OCI-LY3 (cell line): ENCODE measurements around the gene ACOXL.
A peak's percentile ranks its signal among the peaks of the same experiment; 100 is the strongest.

Experiments used
- H2AFZ ChIP-seq: fragments of 200-600, 300-600 bp; shearing (Covaris generic); 2 replicates; pipeline ENCODE4 v1.6.0; 2014; ENCODE audit warnings: antibody characterized with exemption, low read depth, low read length
- H3K27ac ChIP-seq: fragments of 200-600, 300-600 bp; sonication (generic); 2 replicates; pipeline ENCODE4 v1.5.1; 2014; ENCODE audit warnings: mild to moderate bottlenecking, low read length, moderate library complexity, mixed read lengths
- H3K27me3 ChIP-seq: fragments of 200-600, 300-600 bp; sonication (generic); 2 replicates; pipeline ENCODE4 v1.6.1; 2014; ENCODE audit warnings: low read depth, low read length, mixed read lengths
- H3K36me3 ChIP-seq: fragments of 200-600, 300-600 bp; sonication (generic); replicated peaks from 2 replicates; pipeline ENCODE3; 2014; ENCODE audit warnings: low read depth, low read length, mixed read lengths
- H3K4me1 ChIP-seq: fragments of 300-600, 200-600 bp; sonication (generic); 2 replicates; pipeline ENCODE4 v1.6.1; 2014; ENCODE audit warnings: low read length, mixed read lengths
- H3K4me2 ChIP-seq: fragments of 200-600, 300-600 bp; sonication (generic); 2 replicates; pipeline ENCODE4 v1.6.1; 2014; ENCODE audit warnings: low read length, mixed read lengths
- H3K4me3 ChIP-seq: fragments of 300-600, 200-600 bp; sonication (generic); 2 replicates; pipeline ENCODE4 v1.5.1; 2014; ENCODE audit warnings: antibody characterized with exemption, mild to moderate bottlenecking, low read length, moderate library complexity
- H3K79me2 ChIP-seq: fragments of 300-600, 200-600 bp; shearing (Covaris generic); 2 replicates; pipeline ENCODE4 v1.6.1; 2014; ENCODE audit warnings: mild to moderate bottlenecking, low read length, mixed read lengths
- H3K9ac ChIP-seq: fragments of 300-600, 200-600 bp; shearing (Covaris generic); 2 replicates; pipeline ENCODE4 v1.6.0; 2014; ENCODE audit warnings: mild to moderate bottlenecking, low read length, moderate library complexity
- H3K9me3 ChIP-seq: fragments of 200-600, 300-600 bp; shearing (Covaris generic); 2 replicates; pipeline ENCODE4 v1.6.1; 2014; ENCODE audit warnings: low read length, mixed read lengths; ENCODE audit not compliant: insufficient read depth
- H4K20me1 ChIP-seq: fragments of 200-600, 300-600 bp; sonication (generic); 2 replicates; pipeline ENCODE4 v1.6.1; 2016; ENCODE audit warnings: low read length, mixed read lengths; ENCODE audit not compliant: insufficient read depth
- CTCF ChIP-seq: fragments of 200-600, 300-600 bp; sonication (generic); IDR thresholded peaks from 2 replicates; pipeline ENCODE4 v1.5.1; 2014; ENCODE audit warnings: antibody characterized with exemption, low read length, low read depth
- EZH2phosphoT487 ChIP-seq: fragments of 200-600 bp; shearing (Covaris generic); IDR thresholded peaks from 2 replicates; pipeline ENCODE4 v1.6.1; 2018; ENCODE audit warnings: antibody characterized with exemption, mixed run types, low read depth

The ACOXL gene

GRCh38 chr2:111166115-111166514, 433.7 kb downstream of the ACOXL start:
- Histone ChIP-seq H3K36me3 (peaks cover 34% of the 10 kb centered on the region), H4K20me1 (peaks cover 28% of the 10 kb centered on the region), H3K4me3 (no peak overlapping the region), H3K9ac (no peak overlapping the region), H3K79me2 (no peaks in the 10 kb centered on the region), H2AFZ (no peak overlapping the region), H3K4me2 (no peak overlapping the region), H3K9me3 (no peaks in the 10 kb centered on the region), H3K4me1 (peaks cover 63% of the 10 kb centered on the region), H3K27ac (no peak overlapping the region), H3K27me3 (peaks cover 68% of the 10 kb centered on the region)
- TF ChIP-seq EZH2phosphoT487 (no peak), CTCF (no peak)

GRCh38 chr2:111167076-111167862, 434.9 kb downstream of the ACOXL start:
- peaks cover 17% of the 10 kb centered on the region for H4K20me1 ChIP-seq
- peaks cover 26% of the 10 kb centered on the region for H3K36me3 ChIP-seq
- H2AFZ ChIP-seq: no peak overlapping the region
- H3K27ac ChIP-seq: no peak overlapping the region
- TF ChIP-seq CTCF (no peak), EZH2phosphoT487 (no peak)
- H3K9ac ChIP-seq: no peak overlapping the region
- H3K4me2 ChIP-seq: peak overlapping the region; percentile 65
- H3K4me3 ChIP-seq: no peak overlapping the region
- H3K27me3 ChIP-seq: peaks cover 68% of the 10 kb centered on the region
- H3K4me1 ChIP-seq: peaks cover 51% of the 10 kb centered on the region
- no peaks in the 10 kb centered on the region for H3K79me2 ChIP-seq
- no peaks in the 10 kb centered on the region for H3K9me3 ChIP-seq

- H3K4me2 ChIP-seq: peak overlapping the region; percentile 65
- H3K36me3 ChIP-seq: peaks cover 26% of the 10 kb centered on the region
- H3K4me3 ChIP-seq: peak overlapping the region; percentile 2; the same call in 1 of the 2 replicates
- H3K27me3 ChIP-seq: peaks cover 73% of the 10 kb centered on the region
- no peak overlapping the region for H3K9ac ChIP-seq
- H3K79me2 ChIP-seq: no peaks in the 10 kb centered on the region
- H3K4me1 ChIP-seq: peaks cover 46% of the 10 kb centered on the region
- TF ChIP-seq EZH2phosphoT487 (no peak), CTCF (no peak)
- H4K20me1 ChIP-seq: peaks cover 15% of the 10 kb centered on the region
- no peak overlapping the region for H2AFZ ChIP-seq
- H3K27ac ChIP-seq: no peak overlapping the region
- H3K9me3 ChIP-seq: no peaks in the 10 kb centered on the region
These were observed 435.4 kb downstream of the ACOXL start for GRCh38 chr2:111167863-111168162.
